B cell (primary cell): ENCODE measurements around the gene CYTIP.

Source experiments
- EZH2 ChIP-seq: IDR thresholded peaks from 2 replicates; pipeline ENCODE4 v1.6.1; 2012; ENCODE audit warnings: borderline replicate concordance, low read depth, mild to moderate bottlenecking, moderate library complexity, low read length; ENCODE audit not compliant: insufficient read depth, poor library complexity, severe bottlenecking
- TF ChIP-seq, protein P1 (sequence below): fragments of 200-600 bp; IDR thresholded peaks from one replicate; pipeline ENCODE4 v1.8.0; 2022; ENCODE audit warnings: antibody characterized with exemption, mild to moderate bottlenecking

DNA sequence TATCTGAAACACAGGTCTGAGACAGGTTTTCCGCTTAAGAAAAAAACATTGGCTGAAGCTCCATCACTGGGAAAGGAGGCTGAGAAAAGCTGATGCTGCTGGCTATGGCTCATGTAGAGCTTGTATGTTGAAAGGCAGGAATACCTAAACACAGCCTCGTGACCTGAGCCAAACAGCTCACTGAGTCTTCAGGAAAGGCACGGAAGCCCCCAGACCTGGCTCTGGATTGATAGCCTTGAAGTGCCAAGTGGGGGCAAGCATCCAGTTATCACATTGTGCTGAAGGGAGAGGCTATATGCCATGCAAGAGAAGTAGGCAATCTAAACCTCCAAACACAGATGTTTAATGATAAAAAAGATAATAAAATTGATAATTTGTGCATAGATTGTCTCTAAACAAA lies 21.9 kb downstream of the CYTIP start:
- TF ChIP-seq, protein P1, sequence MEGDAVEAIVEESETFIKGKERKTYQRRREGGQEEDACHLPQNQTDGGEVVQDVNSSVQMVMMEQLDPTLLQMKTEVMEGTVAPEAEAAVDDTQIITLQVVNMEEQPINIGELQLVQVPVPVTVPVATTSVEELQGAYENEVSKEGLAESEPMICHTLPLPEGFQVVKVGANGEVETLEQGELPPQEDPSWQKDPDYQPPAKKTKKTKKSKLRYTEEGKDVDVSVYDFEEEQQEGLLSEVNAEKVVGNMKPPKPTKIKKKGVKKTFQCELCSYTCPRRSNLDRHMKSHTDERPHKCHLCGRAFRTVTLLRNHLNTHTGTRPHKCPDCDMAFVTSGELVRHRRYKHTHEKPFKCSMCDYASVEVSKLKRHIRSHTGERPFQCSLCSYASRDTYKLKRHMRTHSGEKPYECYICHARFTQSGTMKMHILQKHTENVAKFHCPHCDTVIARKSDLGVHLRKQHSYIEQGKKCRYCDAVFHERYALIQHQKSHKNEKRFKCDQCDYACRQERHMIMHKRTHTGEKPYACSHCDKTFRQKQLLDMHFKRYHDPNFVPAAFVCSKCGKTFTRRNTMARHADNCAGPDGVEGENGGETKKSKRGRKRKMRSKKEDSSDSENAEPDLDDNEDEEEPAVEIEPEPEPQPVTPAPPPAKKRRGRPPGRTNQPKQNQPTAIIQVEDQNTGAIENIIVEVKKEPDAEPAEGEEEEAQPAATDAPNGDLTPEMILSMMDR: no peak
- no peak for TF ChIP-seq EZH2
